Colonic mucosa (tissue), 4 donors: ENCODE measurements around the gene PFKP. TPM values are rescaled to one million over a fixed set of nuclear protein-coding genes. Genes with fewer than 3 reads are reported as not detected.
"Not testable (repeated sequence)": the region's sequence is repeated elsewhere in the genome, so short reads cannot be mapped to it uniquely, and the experiment has no call there.

Experiments used
- DNase-seq: peaks from one replicate; pipeline ENCODE4 v3.0.0-alpha.2; 2020
- H3K27ac ChIP-seq: fragments of 200-600 bp; one replicate; pipeline ENCODE4 v1.8.0; 2021
- H3K27me3 ChIP-seq: fragments of 200-600 bp; one replicate; pipeline ENCODE4 v1.8.0; 2021
- H3K36me3 ChIP-seq: fragments of 200-600 bp; one replicate; pipeline ENCODE4 v1.8.0; 2021
- H3K4me1 ChIP-seq: fragments of 200-600 bp; one replicate; pipeline ENCODE4 v1.8.0; 2021; ENCODE audit warnings: mild to moderate bottlenecking
- H3K4me3 ChIP-seq: fragments of 200-600 bp; one replicate; pipeline ENCODE4 v1.8.0; 2021
- H3K9ac ChIP-seq, 2 donors: one replicate each; pipeline ENCODE4 v1.7.0; 2013; ENCODE audit warnings: control low read depth in 2 of 2, low read depth in 2 of 2, low read length in 2 of 2
- H3K9me3 ChIP-seq: fragments of 200-600 bp; one replicate; pipeline ENCODE4 v1.8.0; 2021
- intact Hi-C: fragments of 100-400 bp; cut with DNase I; formaldehyde crosslinking; loops from one replicate; pipeline ENCODE4 v1.14.1; 2022
- total RNA-seq, 2 donors: library from RNA; stranded (reverse); fragmentation: NEBNext Ultra II Directional in 1 of 2; extraction: Animal tissue kit (Norgen Biotek cat#: 25700) in 1 of 2; gene quantifications; one replicate each; pipeline ENCODE4 v1.2.1, GENCODE V29; 2021
- TF ChIP-seq, protein P1 (sequence below): fragments of 200-600 bp; IDR thresholded peaks from one replicate; pipeline ENCODE4 v1.8.0; 2022; ENCODE audit warnings: antibody characterized with exemption, mild to moderate bottlenecking
- donor health status: healthy.
- donor health status: DM: no; HTN: no; CAD: no.
- donor health status: DM: no; HTN: no; CAD: no.

PFKP gene
- total RNA-seq, 2 donors from 2014 or later, result 134 to 209 TPM

DNA sequence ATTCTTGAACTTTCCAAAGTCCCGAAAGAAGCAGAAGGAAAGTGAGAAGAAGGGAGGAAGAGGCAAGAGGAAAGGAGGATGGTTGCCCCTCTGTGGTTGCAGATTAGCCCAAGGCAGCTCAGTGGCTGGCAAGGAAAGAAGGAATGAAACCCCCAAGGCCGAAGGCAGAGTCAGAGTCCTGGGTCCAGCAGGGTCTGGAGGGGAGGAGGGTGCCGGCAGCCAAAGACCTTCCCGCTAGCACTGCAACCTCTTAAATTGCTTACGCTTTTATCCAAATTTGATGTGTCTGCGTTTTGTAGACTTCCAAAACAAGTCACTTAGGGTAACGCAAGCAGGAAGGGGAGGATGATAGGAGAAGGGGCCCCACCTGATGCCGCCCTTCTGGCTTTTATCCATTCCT, 7.4 kb upstream of the PFKP start:
- H3K9ac ChIP-seq, result no peak overlapping the region
- no peak overlapping the region for H3K27ac ChIP-seq
- intact Hi-C loops, result no loop called here
- TF ChIP-seq, protein P1, sequence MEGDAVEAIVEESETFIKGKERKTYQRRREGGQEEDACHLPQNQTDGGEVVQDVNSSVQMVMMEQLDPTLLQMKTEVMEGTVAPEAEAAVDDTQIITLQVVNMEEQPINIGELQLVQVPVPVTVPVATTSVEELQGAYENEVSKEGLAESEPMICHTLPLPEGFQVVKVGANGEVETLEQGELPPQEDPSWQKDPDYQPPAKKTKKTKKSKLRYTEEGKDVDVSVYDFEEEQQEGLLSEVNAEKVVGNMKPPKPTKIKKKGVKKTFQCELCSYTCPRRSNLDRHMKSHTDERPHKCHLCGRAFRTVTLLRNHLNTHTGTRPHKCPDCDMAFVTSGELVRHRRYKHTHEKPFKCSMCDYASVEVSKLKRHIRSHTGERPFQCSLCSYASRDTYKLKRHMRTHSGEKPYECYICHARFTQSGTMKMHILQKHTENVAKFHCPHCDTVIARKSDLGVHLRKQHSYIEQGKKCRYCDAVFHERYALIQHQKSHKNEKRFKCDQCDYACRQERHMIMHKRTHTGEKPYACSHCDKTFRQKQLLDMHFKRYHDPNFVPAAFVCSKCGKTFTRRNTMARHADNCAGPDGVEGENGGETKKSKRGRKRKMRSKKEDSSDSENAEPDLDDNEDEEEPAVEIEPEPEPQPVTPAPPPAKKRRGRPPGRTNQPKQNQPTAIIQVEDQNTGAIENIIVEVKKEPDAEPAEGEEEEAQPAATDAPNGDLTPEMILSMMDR, result no peak
- H3K27me3 ChIP-seq, result no peaks in the 10 kb centered on the region
- H3K4me3 ChIP-seq, result no peak overlapping the region
- H3K4me1 ChIP-seq, result no peaks in the 10 kb centered on the region
- no peak for DNase-seq
- no peaks in the 10 kb centered on the region for H3K9me3 ChIP-seq
- no peaks in the 10 kb centered on the region for H3K36me3 ChIP-seq

- Histone ChIP-seq H3K9me3 (no peaks in the 10 kb centered on the region), H3K27me3 (no peaks in the 10 kb centered on the region), H3K9ac (no peak overlapping the region), H3K27ac (no peak overlapping the region), H3K4me1 (no peaks in the 10 kb centered on the region), H3K4me3 (no peak overlapping the region), H3K36me3 (no peaks in the 10 kb centered on the region)
- intact Hi-C loops, result no loop called here
- no peak for DNase-seq
- TF ChIP-seq, protein P1, result no peak
Measured at GRCh38 chr10:3060481-3060889, 6.9 kb upstream of the PFKP start.

GRCh38 chr10:3061323-3061898, 5.9 kb upstream of the PFKP start:
- intact Hi-C loops, DNase-seq, H3K36me3 ChIP-seq, H3K27ac ChIP-seq, H3K27me3 ChIP-seq, H3K9ac ChIP-seq, H3K4me1 ChIP-seq, H3K9me3 ChIP-seq, H3K4me3 ChIP-seq: not testable (repeated sequence)

GRCh38 chr10:3062502-3063186, 4.7 kb upstream of the PFKP start:
- intact Hi-C loops, result no loop called here
- Histone ChIP-seq H3K27me3 (peaks cover 10% of the 10 kb centered on the region), H3K9ac (no peak overlapping the region), H3K36me3 (no peaks in the 10 kb centered on the region), H3K27ac (no peak overlapping the region), H3K4me1 (no peaks in the 10 kb centered on the region), H3K4me3 (no peak overlapping the region), H3K9me3 (no peaks in the 10 kb centered on the region)
- TF ChIP-seq, protein P1, result no peak
- no peak for DNase-seq

GRCh38 chr10:3064423-3064822, 2.9 kb upstream of the PFKP start:
- Histone ChIP-seq H3K9me3 (no peaks in the 10 kb centered on the region), H3K27ac (no peak overlapping the region), H3K36me3 (no peaks in the 10 kb centered on the region), H3K27me3 (peaks cover 10% of the 10 kb centered on the region), H3K4me1 (no peaks in the 10 kb centered on the region), H3K9ac (no peak overlapping the region), H3K4me3 (no peak overlapping the region)
- TF ChIP-seq, protein P1, result no peak
- intact Hi-C loops, result no loop called here
- DNase-seq, result no peak

- no peak overlapping the region for H3K9ac ChIP-seq
- intact Hi-C loops, result no loop called here
- peaks cover 10% of the 10 kb centered on the region for H3K27me3 ChIP-seq
- H3K27ac ChIP-seq, result no peak overlapping the region
- H3K4me3 ChIP-seq, result no peak overlapping the region
- TF ChIP-seq, protein P1, result no peak
- no peaks in the 10 kb centered on the region for H3K36me3 ChIP-seq
- no peaks in the 10 kb centered on the region for H3K9me3 ChIP-seq
- no peak for DNase-seq
- no peaks in the 10 kb centered on the region for H3K4me1 ChIP-seq
Measured at GRCh38 chr10:3065622-3066021, 1.7 kb upstream of the PFKP start.
